ENCODE measurements around the gene SMIM32. TPM values are rescaled to one million over a fixed set of nuclear protein-coding genes. Genes with fewer than 3 reads are reported as not detected.

SMIM32 gene
- total RNA-seq, 1 donor from 2014 or later = not detected

Other genes with a start within 250 kb of the SMIM32 start
- not detected in 2 replicates for gene LECT2, start 238.2 kb downstream of the SMIM32 start, total RNA-seq
- gene TGFBI, start 164.2 kb downstream of the SMIM32 start, total RNA-seq = 3.9 and 4.6 TPM in 2 replicates
- 82.6 TPM in 2 replicates for gene SMAD5, start 60.3 kb downstream of the SMIM32 start, total RNA-seq
- gene TRPC7, start 172.4 kb upstream of the SMIM32 start, total RNA-seq = not detected in 2 replicates